GM23248 (cell line): ENCODE data around the gene NOL4L.

Source experiments
- EZH2 ChIP-seq: fragments of 200-600 bp; sonication (generic); IDR thresholded peaks from 2 replicates; pipeline ENCODE4 v1.6.1; 2018; ENCODE audit warnings: antibody characterized with exemption, mild to moderate bottlenecking; ENCODE audit not compliant: insufficient read depth, poor library complexity, severe bottlenecking
- EZH2phosphoT487 ChIP-seq: fragments of 200-600 bp; sonication (generic); IDR thresholded peaks from 2 replicates; pipeline ENCODE4 v1.6.1; 2018; ENCODE audit warnings: antibody characterized with exemption, moderate library complexity, mild to moderate bottlenecking, low read depth; ENCODE audit not compliant: insufficient read depth

- TF ChIP-seq EZH2phosphoT487 = no peak
- TF ChIP-seq EZH2 = no peak
Measured at GRCh38 chr20:32606107-32606506, 21.0 kb upstream of the NOL4L start.
